ENCODE data around the gene PRRC2B. TPM values are rescaled to one million over a fixed set of nuclear protein-coding genes. Genes with fewer than 3 reads are reported as not detected.

PRRC2B gene
- total and polyA plus RNA-seq, 2 experiments from 2014 or later: 45.0 to 193 TPM

DNA sequence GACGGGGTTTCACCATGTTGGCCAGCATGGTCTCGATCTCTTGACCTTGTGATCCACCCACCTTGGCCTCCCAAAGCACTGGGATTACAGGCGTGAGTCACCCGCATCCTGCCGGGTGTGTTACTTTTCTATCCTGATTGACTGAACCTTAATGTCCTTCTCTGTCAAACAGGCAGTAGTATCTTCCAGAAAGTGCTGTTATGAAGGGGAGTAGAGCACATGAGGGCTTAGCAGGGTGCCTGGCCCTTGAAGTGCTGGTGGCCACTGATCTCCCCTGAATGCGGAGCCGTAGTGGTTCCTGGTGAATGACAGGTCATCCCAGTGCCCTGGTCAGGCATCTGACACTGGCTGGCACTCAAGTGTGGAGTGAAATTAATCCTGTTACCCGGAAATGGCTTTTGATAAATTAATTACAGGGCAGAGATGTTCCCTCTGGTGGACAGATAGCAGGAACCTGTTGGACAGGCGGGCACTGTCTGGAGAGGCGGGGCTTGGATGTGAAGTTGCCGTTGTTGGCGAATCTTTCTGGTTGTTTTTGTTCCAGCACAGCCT lies 28.4 kb downstream of the PRRC2B start:
- peaks cover 35% of the 10 kb centered on the region; the same call in 2 of the 3 replicates for H3K36me3 Mint-ChIP-seq (ENCODE audit: low read depth)
- peaks cover 71% of the 10 kb centered on the region for H3K4me1 ChIP-seq (ENCODE audit: insufficient read depth)
- ATAC-seq: peak; percentile 2; the same call in 1 of the 3 replicates

DNA sequence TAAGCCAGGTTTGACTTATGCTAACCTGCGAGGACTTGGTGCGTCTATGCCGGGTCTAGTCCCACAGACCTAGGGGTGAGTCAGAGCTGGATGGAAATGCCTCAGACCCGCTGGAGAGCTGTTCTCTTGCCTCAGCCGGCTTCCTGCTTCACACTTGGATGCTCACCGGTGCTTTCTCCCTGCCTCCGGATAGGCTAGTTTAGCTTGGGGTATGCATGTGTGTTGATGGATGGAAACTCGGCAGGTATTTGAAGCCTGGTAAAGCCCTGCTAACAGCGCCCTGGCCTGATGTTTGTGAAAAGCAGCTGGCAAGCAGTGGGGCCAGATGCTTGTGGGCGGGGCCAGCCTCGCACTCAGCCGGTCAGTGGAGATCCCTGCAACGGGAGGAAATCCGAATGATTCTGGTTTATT lies 29.3 kb downstream of the PRRC2B start:
- peaks cover 98% of the 10 kb centered on the region for H4K20me1 ChIP-seq (replicated peaks; ENCODE audit: insufficient read depth)
- no peaks in the 10 kb centered on the region for H3K36me3 ChIP-seq (ENCODE audit: insufficient read depth)
- no peak overlapping the region for H3K4me3 Mint-ChIP-seq
- H2AFZ ChIP-seq: no peak overlapping the region
- peaks cover 61% of the 10 kb centered on the region for H3K4me1 Mint-ChIP-seq
- H3K27me3 Mint-ChIP-seq (ENCODE audit: insufficient read depth, low read depth, poor library complexity): peaks cover 34% of the 10 kb centered on the region
- peaks cover 62% of the 10 kb centered on the region for H3K4me1 ChIP-seq (ENCODE audit: insufficient read depth)
- peaks cover 29% of the 10 kb centered on the region; the same call in 2 of the 3 replicates for H3K36me3 Mint-ChIP-seq (ENCODE audit: low read depth)
- peak overlapping the region; percentile 90 for H3K27ac ChIP-seq (ENCODE audit: low read depth)
- peak overlapping the region; percentile 49; the same call in 1 of the 2 replicates for H3K4me2 ChIP-seq
- peaks cover 100% of the 10 kb centered on the region for H3K79me2 ChIP-seq (replicated peaks; ENCODE audit: insufficient read depth)
- no peaks in the 10 kb centered on the region for H3K9me2 ChIP-seq (ENCODE audit: insufficient read depth)
- ATAC-seq: peak; percentile 55
- H3K27me3 ChIP-seq (ENCODE audit: insufficient read depth): no peaks in the 10 kb centered on the region
- DNase-seq (ENCODE audit: low spot score): peak; percentile 75
- peaks cover 39% of the 10 kb centered on the region for H3F3A ChIP-seq (replicated peaks; ENCODE audit: low read depth)
- no peak for TF ChIP-seq ZNF114 (CRISPR knock-in tag; IDR thresholded peaks at IDR 0.05)
- no peak for TF ChIP-seq STAT1 (IDR thresholded peaks at IDR 0.05; ENCODE audit: unreplicated experiment)
- no peak for TF ChIP-seq ZNF331 (CRISPR knock-in tag; IDR thresholded peaks at IDR 0.05; ENCODE audit: low read depth)
- TF ChIP-seq, protein P1, sequence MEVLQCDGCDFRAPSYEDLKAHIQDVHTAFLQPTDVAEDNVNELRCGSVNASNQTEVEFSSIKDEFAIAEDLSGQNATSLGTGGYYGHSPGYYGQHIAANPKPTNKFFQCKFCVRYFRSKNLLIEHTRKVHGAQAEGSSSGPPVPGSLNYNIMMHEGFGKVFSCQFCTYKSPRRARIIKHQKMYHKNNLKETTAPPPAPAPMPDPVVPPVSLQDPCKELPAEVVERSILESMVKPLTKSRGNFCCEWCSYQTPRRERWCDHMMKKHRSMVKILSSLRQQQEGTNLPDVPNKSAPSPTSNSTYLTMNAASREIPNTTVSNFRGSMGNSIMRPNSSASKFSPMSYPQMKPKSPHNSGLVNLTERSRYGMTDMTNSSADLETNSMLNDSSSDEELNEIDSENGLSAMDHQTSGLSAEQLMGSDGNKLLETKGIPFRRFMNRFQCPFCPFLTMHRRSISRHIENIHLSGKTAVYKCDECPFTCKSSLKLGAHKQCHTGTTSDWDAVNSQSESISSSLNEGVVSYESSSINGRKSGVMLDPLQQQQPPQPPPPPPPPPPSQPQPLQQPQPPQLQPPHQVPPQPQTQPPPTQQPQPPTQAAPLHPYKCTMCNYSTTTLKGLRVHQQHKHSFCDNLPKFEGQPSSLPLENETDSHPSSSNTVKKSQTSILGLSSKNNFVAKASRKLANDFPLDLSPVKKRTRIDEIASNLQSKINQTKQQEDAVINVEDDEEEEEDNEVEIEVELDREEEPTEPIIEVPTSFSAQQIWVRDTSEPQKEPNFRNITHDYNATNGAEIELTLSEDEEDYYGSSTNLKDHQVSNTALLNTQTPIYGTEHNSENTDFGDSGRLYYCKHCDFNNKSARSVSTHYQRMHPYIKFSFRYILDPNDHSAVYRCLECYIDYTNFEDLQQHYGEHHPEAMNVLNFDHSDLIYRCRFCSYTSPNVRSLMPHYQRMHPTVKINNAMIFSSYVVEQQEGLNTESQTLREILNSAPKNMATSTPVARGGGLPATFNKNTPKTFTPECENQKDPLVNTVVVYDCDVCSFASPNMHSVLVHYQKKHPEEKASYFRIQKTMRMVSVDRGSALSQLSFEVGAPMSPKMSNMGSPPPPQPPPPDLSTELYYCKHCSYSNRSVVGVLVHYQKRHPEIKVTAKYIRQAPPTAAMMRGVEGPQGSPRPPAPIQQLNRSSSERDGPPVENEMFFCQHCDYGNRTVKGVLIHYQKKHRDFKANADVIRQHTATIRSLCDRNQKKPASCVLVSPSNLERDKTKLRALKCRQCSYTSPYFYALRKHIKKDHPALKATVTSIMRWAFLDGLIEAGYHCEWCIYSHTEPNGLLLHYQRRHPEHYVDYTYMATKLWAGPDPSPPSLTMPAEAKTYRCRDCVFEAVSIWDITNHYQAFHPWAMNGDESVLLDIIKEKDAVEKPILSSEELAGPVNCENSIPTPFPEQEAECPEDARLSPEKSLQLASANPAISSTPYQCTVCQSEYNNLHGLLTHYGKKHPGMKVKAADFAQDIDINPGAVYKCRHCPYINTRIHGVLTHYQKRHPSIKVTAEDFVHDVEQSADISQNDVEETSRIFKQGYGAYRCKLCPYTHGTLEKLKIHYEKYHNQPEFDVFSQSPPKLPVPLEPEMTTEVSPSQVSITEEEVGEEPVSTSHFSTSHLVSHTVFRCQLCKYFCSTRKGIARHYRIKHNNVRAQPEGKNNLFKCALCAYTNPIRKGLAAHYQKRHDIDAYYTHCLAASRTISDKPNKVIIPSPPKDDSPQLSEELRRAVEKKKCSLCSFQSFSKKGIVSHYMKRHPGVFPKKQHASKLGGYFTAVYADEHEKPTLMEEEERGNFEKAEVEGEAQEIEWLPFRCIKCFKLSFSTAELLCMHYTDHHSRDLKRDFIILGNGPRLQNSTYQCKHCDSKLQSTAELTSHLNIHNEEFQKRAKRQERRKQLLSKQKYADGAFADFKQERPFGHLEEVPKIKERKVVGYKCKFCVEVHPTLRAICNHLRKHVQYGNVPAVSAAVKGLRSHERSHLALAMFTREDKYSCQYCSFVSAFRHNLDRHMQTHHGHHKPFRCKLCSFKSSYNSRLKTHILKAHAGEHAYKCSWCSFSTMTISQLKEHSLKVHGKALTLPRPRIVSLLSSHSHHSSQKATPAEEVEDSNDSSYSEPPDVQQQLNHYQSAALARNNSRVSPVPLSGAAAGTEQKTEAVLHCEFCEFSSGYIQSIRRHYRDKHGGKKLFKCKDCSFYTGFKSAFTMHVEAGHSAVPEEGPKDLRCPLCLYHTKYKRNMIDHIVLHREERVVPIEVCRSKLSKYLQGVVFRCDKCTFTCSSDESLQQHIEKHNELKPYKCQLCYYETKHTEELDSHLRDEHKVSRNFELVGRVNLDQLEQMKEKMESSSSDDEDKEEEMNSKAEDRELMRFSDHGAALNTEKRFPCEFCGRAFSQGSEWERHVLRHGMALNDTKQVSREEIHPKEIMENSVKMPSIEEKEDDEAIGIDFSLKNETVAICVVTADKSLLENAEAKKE (CRISPR knock-in tag; IDR thresholded peaks at IDR 0.05): no peak
- peak overlapping the region; percentile 73 for H3K27ac Mint-ChIP-seq
- no peaks in the 10 kb centered on the region for H3K9me3 Mint-ChIP-seq
- no peak overlapping the region for H3K4me3 ChIP-seq

More for the DNA sequence above, 28.4 kb downstream of the PRRC2B start:
- Mint-ChIP-seq H3K27me3 (ENCODE audit: insufficient read depth, low read depth, poor library complexity) (peaks cover 34% of the 10 kb centered on the region), H3K9me3 (no peaks in the 10 kb centered on the region), H3K27ac (peak overlapping the region; percentile 33; the same call in 1 of the 2 replicates), H3K4me1 (peaks cover 69% of the 10 kb centered on the region), H3K4me3 (peak overlapping the region; percentile 16; the same call in 1 of the 3 replicates)
- Histone ChIP-seq H3K4me3 (no peak overlapping the region), H3K4me2 (peak overlapping the region; percentile 49), H3K9me2 (ENCODE audit: insufficient read depth) (no peaks in the 10 kb centered on the region), H3K27me3 (ENCODE audit: insufficient read depth) (no peaks in the 10 kb centered on the region), H4K20me1 (replicated peaks; ENCODE audit: insufficient read depth) (peaks cover 98% of the 10 kb centered on the region), H3K27ac (ENCODE audit: low read depth) (peak overlapping the region; percentile 90), H3K79me2 (replicated peaks; ENCODE audit: insufficient read depth) (peaks cover 100% of the 10 kb centered on the region), H3F3A (replicated peaks; ENCODE audit: low read depth) (peaks cover 43% of the 10 kb centered on the region), H3K36me3 (ENCODE audit: insufficient read depth) (no peaks in the 10 kb centered on the region), H2AFZ (no peak overlapping the region)
- TF ChIP-seq CTCF (conservative IDR thresholded peaks at IDR 0.05; ENCODE audit: low read depth in 2 of 2) (0 out of 4 replicates have a peak, but pooled peaks of 1 of the 2 experiments have one; percentile 23), POLR2AphosphoS5 (IDR thresholded peaks at IDR 0.05; ENCODE audit: low read depth) (no peak)
- no peak for DNase-seq (ENCODE audit: low spot score)
